HG03039 (cell line): ENCODE data around the gene MKI67.
"Not testable (repeated sequence)": the region's sequence is repeated elsewhere in the genome, so short reads cannot be mapped to it uniquely, and the experiment has no call there.

Experiments
- ATAC-seq: cut with Tn5 transposase; IDR thresholded peaks from one replicate; pipeline ENCODE4 v1.9.1; 2021; ENCODE audit warnings: mild to moderate bottlenecking, moderate library complexity; ENCODE audit not compliant: unreplicated experiment

The MKI67 gene, protein sequence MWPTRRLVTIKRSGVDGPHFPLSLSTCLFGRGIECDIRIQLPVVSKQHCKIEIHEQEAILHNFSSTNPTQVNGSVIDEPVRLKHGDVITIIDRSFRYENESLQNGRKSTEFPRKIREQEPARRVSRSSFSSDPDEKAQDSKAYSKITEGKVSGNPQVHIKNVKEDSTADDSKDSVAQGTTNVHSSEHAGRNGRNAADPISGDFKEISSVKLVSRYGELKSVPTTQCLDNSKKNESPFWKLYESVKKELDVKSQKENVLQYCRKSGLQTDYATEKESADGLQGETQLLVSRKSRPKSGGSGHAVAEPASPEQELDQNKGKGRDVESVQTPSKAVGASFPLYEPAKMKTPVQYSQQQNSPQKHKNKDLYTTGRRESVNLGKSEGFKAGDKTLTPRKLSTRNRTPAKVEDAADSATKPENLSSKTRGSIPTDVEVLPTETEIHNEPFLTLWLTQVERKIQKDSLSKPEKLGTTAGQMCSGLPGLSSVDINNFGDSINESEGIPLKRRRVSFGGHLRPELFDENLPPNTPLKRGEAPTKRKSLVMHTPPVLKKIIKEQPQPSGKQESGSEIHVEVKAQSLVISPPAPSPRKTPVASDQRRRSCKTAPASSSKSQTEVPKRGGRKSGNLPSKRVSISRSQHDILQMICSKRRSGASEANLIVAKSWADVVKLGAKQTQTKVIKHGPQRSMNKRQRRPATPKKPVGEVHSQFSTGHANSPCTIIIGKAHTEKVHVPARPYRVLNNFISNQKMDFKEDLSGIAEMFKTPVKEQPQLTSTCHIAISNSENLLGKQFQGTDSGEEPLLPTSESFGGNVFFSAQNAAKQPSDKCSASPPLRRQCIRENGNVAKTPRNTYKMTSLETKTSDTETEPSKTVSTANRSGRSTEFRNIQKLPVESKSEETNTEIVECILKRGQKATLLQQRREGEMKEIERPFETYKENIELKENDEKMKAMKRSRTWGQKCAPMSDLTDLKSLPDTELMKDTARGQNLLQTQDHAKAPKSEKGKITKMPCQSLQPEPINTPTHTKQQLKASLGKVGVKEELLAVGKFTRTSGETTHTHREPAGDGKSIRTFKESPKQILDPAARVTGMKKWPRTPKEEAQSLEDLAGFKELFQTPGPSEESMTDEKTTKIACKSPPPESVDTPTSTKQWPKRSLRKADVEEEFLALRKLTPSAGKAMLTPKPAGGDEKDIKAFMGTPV (N-terminal part only)

DNA sequence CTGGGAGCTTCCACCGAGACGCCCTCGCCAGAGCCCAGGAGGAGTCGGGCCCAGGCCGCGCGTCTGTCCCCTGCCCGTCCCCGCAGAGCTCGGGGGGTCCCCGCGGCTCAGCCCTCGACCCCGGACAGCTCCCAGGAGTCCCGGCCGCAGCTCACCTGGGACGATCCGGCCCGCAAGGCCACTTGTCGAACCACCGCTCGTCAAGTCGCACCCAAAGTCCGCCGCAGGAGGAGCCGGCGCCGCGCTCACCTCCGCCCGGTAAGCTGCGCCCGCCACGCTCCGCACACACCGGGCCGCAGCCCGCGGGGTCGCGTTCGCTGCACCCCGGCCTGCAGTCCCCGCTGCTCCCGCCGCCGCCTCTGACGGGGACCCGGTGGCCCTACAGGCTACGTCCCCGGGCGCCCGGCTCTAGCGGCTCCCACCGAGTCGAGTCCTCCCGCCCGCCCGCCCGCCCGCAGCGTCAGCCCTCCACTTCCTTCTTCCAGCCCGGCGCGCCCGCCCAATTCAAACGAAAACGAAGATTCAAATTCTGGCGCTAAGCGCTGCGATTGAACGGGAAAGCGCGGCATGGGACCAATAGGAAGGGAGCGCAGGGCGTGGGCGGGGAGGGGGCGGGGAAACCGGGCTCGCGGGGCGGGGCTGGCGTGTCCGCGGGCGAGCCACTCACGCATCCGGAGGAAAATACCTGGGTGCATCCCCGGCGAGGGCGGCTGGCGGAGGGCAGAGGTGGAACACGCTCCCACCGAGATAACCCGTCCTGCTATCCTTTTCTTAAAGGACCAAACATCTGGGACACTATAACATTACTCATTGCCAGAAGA, at the start of gene MKI67:
Gene MKI67 (minus strand): TSS at position 480 of the 821 bp plus-strand sequence. CDS start 756 bp downstream, outside the sequence.
- peak; percentile 77 for ATAC-seq

DNA sequence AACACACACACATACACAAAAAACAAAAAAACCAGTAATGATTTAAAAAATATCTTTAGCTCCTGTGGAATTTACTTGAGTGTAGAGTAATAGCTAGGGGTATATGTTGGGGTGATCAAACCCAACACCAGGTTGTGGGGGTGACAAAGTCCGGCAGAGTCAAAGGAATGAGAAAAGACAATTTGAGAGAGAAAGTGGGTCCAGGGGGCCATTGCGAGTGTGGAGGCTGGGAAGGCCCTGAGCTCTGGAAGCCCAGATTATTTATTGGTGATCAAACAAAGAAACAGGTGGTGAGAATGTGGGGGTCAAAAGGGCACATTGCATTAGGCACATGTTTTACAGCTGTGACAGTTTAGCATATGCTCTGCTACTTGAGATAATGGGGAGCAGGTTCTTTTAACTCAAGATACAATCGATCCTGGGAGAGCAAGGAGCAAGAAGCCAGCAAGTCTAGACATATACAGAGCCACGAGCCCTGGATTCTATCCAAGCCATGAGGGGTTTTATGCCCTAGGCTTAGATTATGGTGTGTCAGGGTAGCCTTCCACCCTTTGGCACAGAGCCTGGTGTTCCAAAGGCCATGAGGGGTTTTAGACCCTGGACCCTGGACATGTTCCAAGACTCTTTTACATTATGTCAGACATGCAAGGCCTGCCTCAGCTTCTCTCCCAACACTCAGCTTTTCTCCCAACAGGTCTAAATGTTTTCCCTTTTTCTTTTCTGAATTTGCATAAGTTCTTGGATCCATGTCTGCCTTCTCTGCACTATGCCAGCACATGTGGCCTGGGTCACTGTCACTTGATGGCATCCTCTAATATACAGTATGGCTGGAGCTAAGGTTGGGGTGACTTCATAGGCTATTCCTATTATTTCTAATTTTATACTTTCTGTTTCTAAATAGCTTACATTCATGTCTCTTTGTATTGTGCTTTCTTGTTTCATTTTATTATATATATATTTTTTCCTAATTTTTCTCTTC, 48.6 kb upstream of the MKI67 start:
- no peak for ATAC-seq

DNA sequence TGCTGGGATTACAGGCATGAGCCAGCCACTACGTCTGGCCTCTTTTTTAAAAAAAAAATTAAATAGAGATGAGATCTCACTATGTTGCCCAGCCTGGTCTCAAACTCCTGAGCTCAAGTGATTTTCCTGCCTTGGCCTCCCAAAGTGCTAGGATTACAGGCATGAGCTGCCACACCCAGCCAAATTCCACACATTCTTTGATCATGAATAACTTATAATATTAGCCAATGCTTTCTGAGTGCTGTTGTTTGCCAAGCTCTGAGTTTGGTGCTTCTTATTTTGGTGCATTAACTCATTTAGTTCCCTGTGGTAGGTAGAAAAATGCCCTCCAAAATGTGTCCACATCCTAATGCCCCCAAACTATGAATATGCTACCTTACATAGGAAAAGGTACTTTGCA, 47.2 kb upstream of the MKI67 start:
- no peak for ATAC-seq

DNA sequence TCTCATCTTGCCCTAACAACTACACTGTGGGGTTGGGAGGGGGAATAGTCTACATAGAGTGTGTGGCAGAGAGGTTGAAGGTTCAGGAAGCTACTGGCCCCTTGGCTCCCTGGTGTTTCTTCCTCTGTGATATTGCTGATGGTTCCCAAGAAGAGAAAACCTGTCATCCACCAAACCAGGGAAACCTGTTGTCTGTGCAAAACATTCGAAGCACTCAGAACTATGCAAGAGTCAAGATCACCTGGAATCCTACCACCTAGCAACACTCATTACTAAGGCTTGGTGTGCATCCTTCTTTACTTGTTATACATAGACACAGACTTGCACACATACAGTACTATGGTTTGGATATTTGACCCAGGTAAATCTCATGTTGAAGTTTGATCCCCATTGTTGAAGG, 46.5 kb upstream of the MKI67 start:
- ATAC-seq = no peak

DNA sequence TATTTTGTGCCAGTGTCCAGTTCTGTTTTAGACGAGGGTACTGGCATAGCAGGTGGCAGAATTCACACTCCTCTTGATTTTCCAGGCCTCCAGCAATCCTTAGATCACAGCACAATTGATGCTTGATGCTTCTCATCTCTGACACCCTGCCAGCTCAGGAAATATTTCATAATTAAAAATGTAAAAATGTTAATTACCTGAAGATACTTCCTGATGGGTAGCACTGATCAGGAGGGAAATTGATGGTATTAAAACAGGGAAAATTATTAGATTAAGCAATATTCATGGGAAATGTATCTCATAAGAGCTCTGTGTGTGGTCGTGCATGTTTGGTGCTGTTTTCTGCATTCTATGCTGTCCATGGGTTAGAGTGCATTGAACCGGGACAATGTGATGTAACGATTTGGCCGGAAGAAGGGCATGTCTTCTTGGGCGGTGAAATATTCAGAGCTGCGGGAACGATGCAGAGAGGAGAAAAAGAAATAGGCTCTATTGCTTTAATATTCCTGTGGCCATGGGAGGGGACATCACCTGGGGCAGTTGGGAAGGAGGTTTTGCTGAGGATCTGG, 43.7 kb upstream of the MKI67 start:
- no peak for ATAC-seq

DNA sequence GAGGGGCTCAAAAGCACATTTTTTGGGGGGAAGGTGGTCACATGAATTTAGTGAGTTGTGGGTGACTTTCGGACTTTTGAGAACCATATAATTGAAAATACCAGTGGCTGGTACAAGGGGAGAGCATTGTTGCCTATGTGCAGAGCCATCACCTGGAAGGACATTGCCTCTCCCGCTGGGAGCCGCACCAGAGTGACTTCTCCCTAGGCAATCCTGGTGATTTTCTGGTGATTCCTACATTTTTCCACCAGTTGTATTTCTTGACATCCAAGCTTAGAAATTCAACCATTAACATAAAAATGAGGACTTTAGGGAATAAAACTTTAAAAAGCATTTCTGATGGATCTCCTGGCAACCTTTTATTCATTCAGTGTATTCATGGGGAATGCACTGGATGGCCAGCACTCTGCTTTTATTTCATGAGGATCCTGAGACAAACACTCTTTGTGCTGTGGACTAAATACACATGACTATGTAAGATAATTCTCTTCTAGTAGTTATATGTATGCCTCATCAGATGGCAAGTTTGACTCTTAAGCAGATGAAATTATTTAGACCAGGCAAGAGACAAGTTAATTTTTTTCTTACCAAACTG, 41.8 kb upstream of the MKI67 start:
- no peak for ATAC-seq

DNA sequence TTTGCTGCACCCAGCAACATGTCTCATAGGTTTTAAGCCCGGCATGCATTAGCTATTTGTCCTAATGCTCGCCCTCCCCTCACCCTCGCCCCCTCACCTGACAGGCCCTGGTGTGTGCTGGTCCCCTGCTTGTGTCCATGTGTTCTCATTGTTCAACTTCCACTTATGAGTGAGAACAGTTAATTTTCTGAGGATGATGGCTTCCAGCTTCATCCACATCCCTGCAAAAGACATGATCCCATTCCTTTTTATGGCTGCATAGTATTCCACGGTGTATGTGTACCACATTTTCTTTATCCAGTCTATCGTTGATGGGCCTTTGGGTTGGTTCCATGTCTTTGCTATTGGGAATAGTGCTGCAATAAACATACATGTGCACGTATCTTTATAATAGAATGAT, 40.9 kb upstream of the MKI67 start:
- ATAC-seq = not testable (repeated sequence)

DNA sequence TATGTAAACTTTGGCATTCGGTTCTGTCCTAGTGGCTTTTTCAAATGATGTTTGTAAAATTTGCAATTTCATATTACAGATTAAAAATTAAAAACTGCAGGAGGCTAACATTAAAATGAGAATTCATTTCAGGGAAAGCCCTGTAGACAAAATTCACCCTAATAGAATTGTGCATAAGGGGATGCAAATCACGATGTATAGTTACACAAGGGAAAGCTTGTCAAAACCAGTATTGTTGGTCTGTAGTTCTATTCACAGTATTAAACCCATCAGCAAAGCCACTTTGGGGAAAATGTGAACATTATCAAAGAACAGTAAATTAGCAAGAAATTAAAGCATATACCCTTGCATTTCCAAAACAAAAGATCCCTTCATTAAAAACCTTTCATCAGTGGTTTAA, 39.9 kb upstream of the MKI67 start:
- no peak for ATAC-seq

DNA sequence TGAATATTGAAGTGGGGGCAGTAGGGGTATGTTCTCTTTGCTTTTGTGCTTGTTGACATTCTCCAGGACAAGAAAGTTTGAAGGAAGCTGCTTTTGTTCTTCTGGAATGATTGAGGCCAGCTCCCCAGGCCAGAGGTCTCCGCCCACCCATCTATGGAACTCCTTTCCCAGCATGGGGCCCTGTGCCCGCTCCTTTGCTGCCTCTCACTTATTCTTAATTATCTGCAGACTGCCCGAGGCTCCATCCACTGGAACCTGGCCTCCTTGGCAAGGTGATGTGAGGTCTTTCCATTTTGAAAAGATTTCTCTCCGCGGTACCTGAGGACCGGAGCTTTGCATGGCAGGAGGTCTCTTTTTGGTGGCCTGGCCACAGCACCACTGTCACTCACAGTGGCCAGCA, 39.3 kb upstream of the MKI67 start:
- no peak for ATAC-seq

DNA sequence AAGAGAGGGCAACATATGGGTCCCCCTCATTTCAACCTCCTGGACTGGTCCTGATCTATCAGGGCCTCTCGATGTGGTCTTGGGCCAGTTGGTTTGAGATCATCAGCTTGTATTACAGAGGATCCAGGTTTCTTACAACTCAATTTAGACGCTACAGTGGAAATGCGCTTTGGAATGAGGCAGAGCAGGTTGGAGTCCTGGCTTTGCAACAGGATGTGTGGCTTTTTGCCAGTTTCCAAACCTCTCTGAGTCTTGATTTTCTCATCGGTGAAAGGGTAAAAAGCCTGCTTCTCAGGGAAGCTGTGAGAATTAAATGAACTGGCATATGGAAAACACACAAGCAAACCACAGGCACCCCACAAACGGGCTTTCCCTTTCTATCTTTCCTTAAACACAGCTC, 37.5 kb upstream of the MKI67 start:
- ATAC-seq = no peak

DNA sequence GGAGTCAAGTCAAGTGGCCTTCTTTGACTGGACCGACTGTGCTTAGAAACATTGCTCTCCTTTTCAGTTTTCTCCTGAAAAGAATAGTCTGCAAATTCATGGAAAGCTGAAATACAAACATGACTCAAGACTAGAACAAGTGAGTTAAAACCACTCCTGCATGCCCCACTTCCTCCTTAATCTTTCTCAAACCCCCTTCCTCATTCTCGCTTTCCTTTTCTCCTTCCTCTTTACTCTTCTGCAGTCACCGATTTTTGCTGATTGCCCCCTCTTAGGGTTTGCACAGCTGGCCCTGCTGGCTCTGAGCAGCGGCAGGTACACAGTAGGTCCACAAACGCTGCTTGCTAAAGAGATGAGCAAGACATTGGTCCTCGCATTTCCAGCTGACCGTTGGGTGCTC, 34.8 kb upstream of the MKI67 start:
- ATAC-seq = no peak

DNA sequence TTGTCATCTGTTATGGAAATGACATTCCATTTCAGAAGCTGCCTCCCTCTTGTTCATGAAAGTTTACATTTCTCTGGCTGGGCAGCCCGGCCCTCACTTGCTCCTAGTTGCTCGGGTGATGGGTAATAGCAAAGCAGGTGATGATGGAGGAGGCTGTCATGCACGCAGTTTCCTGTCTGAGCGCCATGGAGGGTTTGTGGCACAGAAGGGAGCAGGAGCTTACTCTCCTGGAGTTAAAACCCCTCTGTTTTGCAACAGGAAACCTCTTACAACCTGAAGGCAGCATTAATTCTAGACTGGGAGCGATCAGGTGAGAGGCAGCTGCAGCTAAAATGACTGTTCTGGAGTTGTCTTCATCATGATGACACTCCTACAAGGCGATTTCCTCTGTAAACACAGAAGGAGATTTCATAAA, 34.1 kb upstream of the MKI67 start:
- ATAC-seq = no peak

DNA sequence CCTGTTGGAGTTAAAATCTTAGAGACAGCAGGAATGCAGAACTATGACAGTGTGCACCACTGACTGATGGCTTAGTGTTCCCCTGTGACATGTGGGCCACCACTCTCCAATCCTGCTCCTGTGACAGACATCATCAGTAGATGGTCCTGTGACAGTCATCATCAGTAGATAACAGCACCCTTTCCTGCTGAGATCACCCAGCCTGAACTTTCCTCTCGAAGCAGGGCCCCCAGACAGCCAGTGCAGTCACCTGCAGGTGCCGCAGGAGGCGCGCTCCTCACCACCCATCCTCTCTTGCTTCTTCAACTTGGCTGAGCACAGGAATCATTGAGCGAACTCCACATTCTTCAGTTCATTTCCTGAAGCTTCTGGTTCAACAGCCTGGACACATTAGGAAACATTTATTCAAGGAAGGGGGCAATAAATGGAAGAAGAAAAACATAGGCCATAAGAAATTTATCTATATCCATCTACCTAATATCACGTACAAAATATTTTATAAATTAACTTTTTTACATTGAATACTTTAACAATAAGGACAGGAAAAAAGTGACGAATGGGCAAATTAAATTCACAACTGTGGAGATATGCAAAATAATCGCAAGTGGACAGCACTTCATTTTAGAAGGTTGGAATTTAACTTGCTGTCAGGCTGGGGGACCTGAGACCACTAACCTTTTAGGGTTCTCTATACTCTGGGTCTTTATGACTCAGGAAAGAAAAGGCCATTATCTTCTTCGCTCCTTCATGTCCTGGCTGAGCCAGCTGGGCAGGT, 32.0 kb upstream of the MKI67 start:
- ATAC-seq = no peak

DNA sequence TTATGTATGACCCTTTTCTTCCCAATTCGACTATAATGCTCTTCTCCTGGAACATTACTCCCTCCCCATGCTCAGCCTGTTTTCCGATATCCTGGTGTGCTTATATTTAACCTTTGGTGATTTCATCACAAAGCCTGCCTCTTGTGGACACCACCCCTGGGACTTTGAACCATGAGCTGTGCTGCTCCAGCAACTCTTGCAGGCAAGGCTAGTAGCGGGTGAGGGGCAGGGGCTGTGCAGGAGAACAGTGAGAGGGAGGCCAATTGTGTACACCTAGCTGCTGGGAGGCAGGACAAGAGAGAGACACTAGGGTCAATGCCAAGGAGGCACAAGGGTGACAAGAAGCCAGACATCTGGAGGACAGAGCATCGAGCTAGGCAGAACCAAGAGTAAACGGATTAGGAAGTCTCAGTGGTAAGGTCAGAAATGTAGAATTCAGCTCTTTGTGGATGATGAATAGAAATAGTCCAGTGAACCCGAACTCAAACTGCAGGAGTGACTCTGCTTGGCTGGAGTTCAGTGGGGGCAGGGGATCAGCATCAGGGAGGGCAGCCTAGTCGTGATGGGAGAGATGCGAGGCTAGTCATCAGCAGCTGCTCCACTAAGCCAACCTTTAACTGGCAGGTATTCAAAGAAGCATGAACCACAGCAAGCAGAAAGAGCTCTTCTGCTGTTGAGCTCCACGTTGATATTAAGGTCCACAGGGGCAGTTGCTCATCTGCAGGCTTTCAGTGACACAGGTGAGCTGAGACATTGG, 31.0 kb upstream of the MKI67 start:
- ATAC-seq = no peak

DNA sequence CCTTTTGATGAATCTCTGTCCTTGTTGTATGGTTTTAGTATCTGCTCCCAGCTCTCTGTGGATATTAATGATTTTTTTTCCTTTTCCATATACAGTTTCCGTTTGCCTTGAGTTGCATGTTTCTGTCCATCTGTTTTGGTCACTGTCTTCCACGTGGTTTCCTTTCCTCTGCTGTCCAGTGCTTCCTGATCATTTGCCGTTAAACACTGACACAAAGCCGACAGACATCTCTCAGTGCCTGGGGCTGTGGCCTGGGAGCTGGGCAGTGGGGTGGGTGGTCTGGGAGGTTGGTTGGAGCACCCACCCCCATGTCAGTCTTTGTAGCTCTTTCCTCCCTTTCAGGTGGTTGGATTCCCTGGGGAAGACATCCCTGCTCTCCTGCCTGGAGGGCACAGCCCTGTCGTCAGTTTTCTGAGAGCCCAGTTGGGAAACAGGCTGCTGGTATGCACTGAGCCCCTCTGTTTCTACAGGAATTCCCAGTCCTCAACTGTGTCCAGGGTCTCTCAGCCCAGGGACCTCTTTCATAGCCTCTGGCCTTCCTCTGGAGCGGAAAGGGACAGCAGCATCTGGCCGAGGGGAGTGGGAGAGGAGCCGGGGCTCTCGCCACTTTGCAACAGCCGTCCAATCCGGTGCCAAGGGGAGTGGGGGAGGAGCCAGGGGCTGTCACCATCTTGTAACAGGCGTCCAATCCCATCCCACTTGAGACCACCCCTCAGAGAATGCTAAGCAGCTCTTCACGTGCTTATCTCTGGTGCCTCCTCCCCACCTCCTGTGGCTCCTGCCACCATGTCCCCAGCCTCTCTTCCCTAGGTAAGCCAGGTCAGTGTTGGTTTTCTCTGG, 26.7 kb upstream of the MKI67 start:
- no peak for ATAC-seq

DNA sequence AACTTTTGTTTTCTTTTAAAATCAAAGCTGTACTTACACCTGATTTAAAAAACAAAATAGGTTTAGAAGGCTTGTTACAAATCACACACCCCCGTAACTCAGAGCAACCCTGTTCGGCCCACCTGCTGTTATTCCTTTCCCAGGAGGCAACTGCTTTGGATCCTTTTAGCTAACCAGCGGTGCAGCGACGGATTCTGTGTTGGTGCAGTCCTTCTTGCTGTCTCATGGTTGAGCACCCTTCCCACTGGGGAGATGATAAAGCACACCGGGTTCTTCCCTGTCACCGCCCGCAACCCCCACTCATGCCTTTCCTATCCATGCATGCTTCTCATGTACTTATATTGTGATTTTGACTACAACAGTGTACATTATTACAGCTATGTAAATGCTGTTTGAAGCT, 24.8 kb upstream of the MKI67 start:
- ATAC-seq = no peak
